ENCODE measurements around the gene TP53I3.

The TP53I3 gene

DNA sequence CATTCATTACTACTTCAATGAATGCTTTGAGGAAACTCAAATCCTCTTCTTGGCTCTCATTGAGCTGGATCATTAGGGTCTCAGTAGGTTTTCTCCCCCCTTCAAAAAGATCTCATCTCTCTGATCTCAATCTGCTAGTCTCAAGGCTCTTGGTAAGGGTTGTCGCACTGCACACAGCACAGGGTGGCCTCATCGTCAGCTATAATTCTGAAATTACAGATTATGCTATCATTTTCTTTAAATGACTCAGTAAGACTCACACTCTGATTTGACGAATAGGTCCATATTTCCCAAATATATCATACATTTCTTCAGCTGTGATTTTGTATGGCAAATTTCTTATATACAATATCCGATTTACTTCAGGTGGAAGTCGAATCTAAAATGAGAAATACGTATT, 10.8 kb downstream of the TP53I3 start:
- TF ChIP-seq, protein P1, sequence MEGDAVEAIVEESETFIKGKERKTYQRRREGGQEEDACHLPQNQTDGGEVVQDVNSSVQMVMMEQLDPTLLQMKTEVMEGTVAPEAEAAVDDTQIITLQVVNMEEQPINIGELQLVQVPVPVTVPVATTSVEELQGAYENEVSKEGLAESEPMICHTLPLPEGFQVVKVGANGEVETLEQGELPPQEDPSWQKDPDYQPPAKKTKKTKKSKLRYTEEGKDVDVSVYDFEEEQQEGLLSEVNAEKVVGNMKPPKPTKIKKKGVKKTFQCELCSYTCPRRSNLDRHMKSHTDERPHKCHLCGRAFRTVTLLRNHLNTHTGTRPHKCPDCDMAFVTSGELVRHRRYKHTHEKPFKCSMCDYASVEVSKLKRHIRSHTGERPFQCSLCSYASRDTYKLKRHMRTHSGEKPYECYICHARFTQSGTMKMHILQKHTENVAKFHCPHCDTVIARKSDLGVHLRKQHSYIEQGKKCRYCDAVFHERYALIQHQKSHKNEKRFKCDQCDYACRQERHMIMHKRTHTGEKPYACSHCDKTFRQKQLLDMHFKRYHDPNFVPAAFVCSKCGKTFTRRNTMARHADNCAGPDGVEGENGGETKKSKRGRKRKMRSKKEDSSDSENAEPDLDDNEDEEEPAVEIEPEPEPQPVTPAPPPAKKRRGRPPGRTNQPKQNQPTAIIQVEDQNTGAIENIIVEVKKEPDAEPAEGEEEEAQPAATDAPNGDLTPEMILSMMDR (IDR thresholded peaks at IDR 0.05): no peak
- no peak for DNase-seq (ENCODE audit: low spot score)
- no peak overlapping the region for H3K27ac ChIP-seq
- H3K4me3 ChIP-seq: no peak overlapping the region

GRCh38 chr2:24072259-24072658, 12.4 kb downstream of the TP53I3 start:
- H3K4me3 ChIP-seq: no peak overlapping the region
- TF ChIP-seq, protein P1 (IDR thresholded peaks at IDR 0.05): no peak
- DNase-seq (ENCODE audit: low spot score): no peak

DNA sequence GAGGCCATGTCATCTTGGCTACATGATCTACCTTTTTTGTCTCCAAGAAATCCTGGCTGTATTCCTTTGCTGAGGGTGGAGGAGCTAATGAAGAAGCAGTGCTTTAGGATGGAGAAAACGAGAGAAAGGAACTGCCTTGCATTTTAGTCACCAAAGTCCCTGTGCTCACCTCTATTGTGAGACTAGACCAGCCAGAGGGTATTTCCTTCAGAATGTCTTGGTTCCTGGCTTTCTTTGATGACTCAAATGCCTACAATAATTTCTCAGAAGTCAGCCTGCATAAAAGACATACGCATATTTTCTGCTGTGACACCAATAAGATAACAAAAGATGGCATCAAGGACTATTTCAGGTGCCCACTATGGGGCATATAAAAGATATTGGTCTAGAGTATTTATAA, 19.3 kb downstream of the TP53I3 start:
- no peak overlapping the region for H3K27ac ChIP-seq
- no peak overlapping the region for H3K4me3 ChIP-seq
- TF ChIP-seq, protein P1 (IDR thresholded peaks at IDR 0.05): no peak
- no peak for DNase-seq (ENCODE audit: low spot score)

More at GRCh38 chr2:24072259-24072658, 12.4 kb downstream of the TP53I3 start:
- no peak overlapping the region for H3K27ac ChIP-seq

- no peak overlapping the region for H3K4me3 ChIP-seq
- DNase-seq (ENCODE audit: low spot score): no peak
- TF ChIP-seq, protein P1 (IDR thresholded peaks at IDR 0.05): no peak
- no peak overlapping the region for H3K27ac ChIP-seq
These were observed 25.9 kb downstream of the TP53I3 start for GRCh38 chr2:24058564-24059271.

GRCh38 chr2:24055750-24056149, 28.9 kb downstream of the TP53I3 start:
- TF ChIP-seq, protein P1 (IDR thresholded peaks at IDR 0.05): no peak
- H3K4me3 ChIP-seq: no peak overlapping the region
- no peak for DNase-seq (ENCODE audit: low spot score)
- H3K27ac ChIP-seq: no peak overlapping the region

- TF ChIP-seq, protein P1 (IDR thresholded peaks at IDR 0.05): no peak
- Histone ChIP-seq H3K27ac (no peak overlapping the region), H3K4me3 (no peak overlapping the region)
- no peak for DNase-seq (ENCODE audit: low spot score)
These were observed 30.1 kb downstream of the TP53I3 start for GRCh38 chr2:24054366-24055010.

GRCh38 chr2:24052951-24053350, 31.7 kb downstream of the TP53I3 start:
- no peak overlapping the region for H3K27ac ChIP-seq
- DNase-seq (ENCODE audit: low spot score): no peak
- TF ChIP-seq, protein P1 (IDR thresholded peaks at IDR 0.05): no peak

More at GRCh38 chr2:24052951-24053350, 31.7 kb downstream of the TP53I3 start:
- H3K4me3 ChIP-seq: no peak overlapping the region

Data from coronary artery (tissue), 2 donors.